Measurements from ENCODE around the gene ST7.

GRCh38 chr7:117171106-117171505 lies 217.8 kb downstream of the ST7 start:
- TF ChIP-seq ZNF274 (IDR thresholded peaks at IDR 0.05; ENCODE audit: low read depth, low read length) (no peak), YY1 (IDR thresholded peaks at IDR 0.05; ENCODE audit: insufficient read depth, insufficient read length) (no peak)
